ENCODE measurements around the gene HOXA10. TPM values are rescaled to one million over a fixed set of nuclear protein-coding genes. Genes with fewer than 3 reads are reported as not detected.

Gene HOXA10
- total RNA-seq, 2 experiments from 2014 or later, result not detected

DNA sequence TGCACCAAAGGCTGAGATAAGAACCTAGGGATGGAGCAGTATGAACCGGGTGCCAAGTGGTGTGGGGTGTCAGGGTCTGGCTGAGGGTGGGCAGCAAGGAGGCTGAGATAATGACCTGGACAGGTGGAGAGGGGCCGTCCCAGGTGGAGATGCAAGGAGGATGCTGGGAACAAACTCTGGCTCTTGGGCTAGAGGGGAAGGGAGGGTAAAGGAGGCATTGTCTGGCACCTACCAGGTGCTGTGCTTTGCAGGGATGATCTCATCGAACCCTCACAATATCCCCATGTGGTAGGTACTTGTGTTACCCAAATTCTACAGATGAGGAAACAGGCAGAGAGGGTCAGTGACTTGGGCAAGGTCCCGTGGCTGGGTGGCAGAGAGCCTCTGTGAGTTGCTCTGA, 45.7 kb upstream of the HOXA10 start:
- ATAC-seq (ENCODE audit: poor library complexity), result no peak
- H3K27ac Mint-ChIP-seq, result no peak overlapping the region
- intact Hi-C loops (cut with DNase I, micrococcal nuclease), result no loop called here
- POLR2A ChIA-PET, result no interaction called here
- peaks cover 13% of the 10 kb centered on the region for H3K4me1 Mint-ChIP-seq (ENCODE audit: low read depth)
- CTCF ChIA-PET, result no interaction called here
- no peaks in the 10 kb centered on the region for H3K9me3 Mint-ChIP-seq
- Histone ChIP-seq H3K4me1 (ENCODE audit: insufficient read depth, low read length) (peaks cover 7% of the 10 kb centered on the region), H3K27ac (ENCODE audit: low read depth in 1 of 2, low read length in 2 of 2) (no peak overlapping the region), H3K36me3 (ENCODE audit: insufficient read depth, low read length) (no peaks in the 10 kb centered on the region), H3K9me3 (ENCODE audit: control insufficient read depth in 1 of 2, insufficient read depth in 1 of 2, low read length in 2 of 2) (no peaks in the 10 kb centered on the region), H3K4me3 (ENCODE audit: low read length) (no peak overlapping the region), H3K27me3 (ENCODE audit: control insufficient read depth in 1 of 2, insufficient read depth in 2 of 2, low read length in 2 of 2) (peaks cover 51 to 87% of the 10 kb centered on the region in 2 experiments)
- peaks cover 89% of the 10 kb centered on the region for H3K27me3 Mint-ChIP-seq
- no peak for TF ChIP-seq CTCF (IDR thresholded peaks at IDR 0.05)
- no peaks in the 10 kb centered on the region for H3K36me3 Mint-ChIP-seq (ENCODE audit: low read depth)
- DNase-seq, result no peak
- H3K4me3 Mint-ChIP-seq, result no peak overlapping the region

GRCh38 chr7:27217951-27218350, 43.8 kb upstream of the HOXA10 start:
- H3K27ac Mint-ChIP-seq, result no peak overlapping the region
- intact Hi-C loops (cut with DNase I, micrococcal nuclease), result no loop called here

DNA sequence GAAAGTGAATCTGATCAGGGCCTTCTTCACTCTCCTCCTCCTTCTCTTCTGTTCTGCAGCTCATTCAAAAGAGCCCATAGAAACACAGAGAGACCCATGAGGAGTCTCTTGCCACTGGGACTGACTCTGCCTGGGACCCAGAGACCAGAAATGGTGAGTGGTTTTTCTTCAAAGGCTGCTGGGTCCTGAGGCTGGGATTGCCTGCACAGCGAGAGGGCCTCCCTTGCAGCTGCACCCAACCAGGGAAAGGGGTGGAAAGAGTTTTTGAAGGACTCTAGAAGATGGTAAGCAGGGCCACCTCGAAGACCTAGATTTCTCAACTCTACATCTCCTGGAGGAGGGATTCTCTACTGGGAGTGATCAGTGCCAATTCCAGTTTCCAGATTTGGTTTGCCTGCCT, 41.2 kb upstream of the HOXA10 start:
- H3K36me3 Mint-ChIP-seq (ENCODE audit: low read depth), result no peaks in the 10 kb centered on the region
- Histone ChIP-seq H3K4me1 (ENCODE audit: insufficient read depth, low read length) (peaks cover 21% of the 10 kb centered on the region), H3K27me3 (ENCODE audit: control insufficient read depth in 1 of 2, insufficient read depth in 2 of 2, low read length in 2 of 2) (peaks cover 68 to 87% of the 10 kb centered on the region in 2 experiments), H3K27ac (ENCODE audit: low read depth in 1 of 2, low read length in 2 of 2) (no peak overlapping the region), H3K9me3 (ENCODE audit: control insufficient read depth in 1 of 2, insufficient read depth in 1 of 2, low read length in 2 of 2) (peaks cover 0 to 18% of the 10 kb centered on the region in 2 experiments), H3K4me3 (ENCODE audit: low read length) (no peak overlapping the region), H3K36me3 (ENCODE audit: insufficient read depth, low read length) (no peaks in the 10 kb centered on the region)
- no peak for TF ChIP-seq CTCF (IDR thresholded peaks at IDR 0.05)
- H3K9me3 Mint-ChIP-seq, result no peaks in the 10 kb centered on the region
- CTCF ChIA-PET, result no interaction called here
- H3K27ac Mint-ChIP-seq, result no peak overlapping the region
- DNase-seq (no peak), ATAC-seq (ENCODE audit: poor library complexity) (no peak)
- no peak overlapping the region for H3K4me3 Mint-ChIP-seq
- intact Hi-C loops (cut with DNase I, micrococcal nuclease), result no loop called here
- H3K27me3 Mint-ChIP-seq, result peaks cover 92% of the 10 kb centered on the region
- H3K4me1 Mint-ChIP-seq (ENCODE audit: low read depth), result peaks cover 18% of the 10 kb centered on the region
- POLR2A ChIA-PET, result no interaction called here

More at GRCh38 chr7:27217951-27218350, 43.8 kb upstream of the HOXA10 start:
- H3K4me1 ChIP-seq (ENCODE audit: insufficient read depth, low read length), result peaks cover 15% of the 10 kb centered on the region
- POLR2A ChIA-PET, result no interaction called here
- CTCF ChIA-PET, result no interaction called here
- Mint-ChIP-seq H3K4me1 (ENCODE audit: low read depth) (peaks cover 13% of the 10 kb centered on the region), H3K4me3 (no peak overlapping the region), H3K36me3 (ENCODE audit: low read depth) (no peaks in the 10 kb centered on the region), H3K27me3 (peaks cover 91% of the 10 kb centered on the region), H3K9me3 (no peaks in the 10 kb centered on the region)
- ATAC-seq (ENCODE audit: poor library complexity) (no peak), DNase-seq (no peak)
- H3K27ac ChIP-seq (ENCODE audit: low read depth in 1 of 2, low read length in 2 of 2), result no peak overlapping the region
- H3K36me3 ChIP-seq (ENCODE audit: insufficient read depth, low read length), result no peaks in the 10 kb centered on the region
- no peak for TF ChIP-seq CTCF (IDR thresholded peaks at IDR 0.05)
- H3K9me3 ChIP-seq (ENCODE audit: control insufficient read depth in 1 of 2, insufficient read depth in 1 of 2, low read length in 2 of 2), result peaks cover 0 to 13% of the 10 kb centered on the region in 2 experiments
- peaks cover 54 to 87% of the 10 kb centered on the region in 2 experiments for H3K27me3 ChIP-seq (ENCODE audit: control insufficient read depth in 1 of 2, insufficient read depth in 2 of 2, low read length in 2 of 2)
- no peak overlapping the region for H3K4me3 ChIP-seq (ENCODE audit: low read length)
